ENCODE measurements around the gene ZNF124.
"Not testable (repeated sequence)": the region's sequence is repeated elsewhere in the genome, so short reads cannot be mapped to it uniquely, and the experiment has no call there.

GRCh38 chr1:247171875-247172563, at the start of gene ZNF124:
- TF ChIP-seq CTCF, POLR2A (IDR thresholded peaks at IDR 0.05): not testable (repeated sequence)
